HepG2 (cell line): Measurements from ENCODE around the gene SYNE3. TPM values are rescaled to one million over a fixed set of nuclear protein-coding genes. Genes with fewer than 3 reads are reported as not detected.

ENCODE experiments used
- ATAC-seq: fragments of 200-7000 bp; cut with Tn5 transposase; 3 replicates; pipeline ENCODE4 v1.9.1; 2020; ENCODE audit warnings: mild to moderate bottlenecking, moderate library complexity
- BruUV-seq: library from RNA; stranded (reverse); fragments of 400-500 nt; replicated peaks from 2 replicates; lab custom pipeline; 2021; lab: Mats Ljungman, UMichigan
- CTCF ChIA-PET: fragments of 300-600 bp; formaldehyde crosslinking; extraction: SDS; loops from one replicate; lab custom pipeline; 2021; ENCODE audit warnings: low total read pairs, inconsistent platforms, low intra/inter-chr PET ratio; lab: Yijun Ruan, JAX
- POLR2A ChIA-PET: fragments of 350-600 bp; sonication (Branson Sonifier 250); formaldehyde crosslinking; loops from one replicate; lab custom pipeline; 2020; ENCODE audit warnings: antibody characterized with exemption, inconsistent platforms; lab: Yijun Ruan, JAX
- DNase-seq: peaks from one replicate; pipeline ENCODE4 v3.0.0-alpha.2; 2015; ENCODE audit warnings: low spot score
- FAIRE-seq: peaks from 3 replicates; lab custom pipeline; 2011; peaks lifted over from hg19 to GRCh38; lab: Jason Lieb, UNC
- H2AFZ ChIP-seq: one replicate; pipeline ENCODE4 v1.6.1; 2011; ENCODE audit warnings: low read length, inconsistent platforms
- H3K27ac ChIP-seq: fragments of 300-600 bp; 3 replicates; pipeline ENCODE4 v1.8.0; 2011; ENCODE audit warnings: mixed run types, mild to moderate bottlenecking, mixed read lengths, low read length, inconsistent platforms; ENCODE audit not compliant: insufficient read depth; ENCODE audit errors: extremely low read length
- H3K27me3 ChIP-seq, 2 experiments: fragments of 200-600 bp in 1 of 2; 2 replicates in 1 of 2; 3 replicates in 1 of 2; pipeline versions ENCODE4 v1.6.0 to v1.8.0; 2011; ENCODE audit warnings: low read length in 2 of 2, mild to moderate bottlenecking in 2 of 2, moderate library complexity in 2 of 2, inconsistent platforms in 1 of 2; ENCODE audit not compliant: insufficient read depth in 2 of 2, control insufficient read depth in 1 of 2
- H3K36me3 ChIP-seq, 2 experiments: fragments of 200-600 bp in 1 of 2; replicated peaks in 1 of 2; 2 replicates in 1 of 2; 3 replicates in 1 of 2; pipeline versions ENCODE4 v1.5.1 to v1.8.0; 2011; ENCODE audit warnings: low read length in 2 of 2, inconsistent platforms in 1 of 2; ENCODE audit not compliant: insufficient read depth in 2 of 2, control insufficient read depth in 1 of 2
- H3K4me1 ChIP-seq: 2 replicates; pipeline ENCODE4 v1.5.1; 2012; ENCODE audit warnings: low read length, inconsistent platforms; ENCODE audit not compliant: insufficient read depth
- H3K4me2 ChIP-seq: 2 replicates; pipeline ENCODE4 v1.6.0; 2011; ENCODE audit warnings: low read depth, low read length, inconsistent platforms
- H3K4me3 ChIP-seq, 3 experiments: fragments of 200-600 bp in 1 of 3; sonication (generic), shearing (Covaris generic) in 1 of 3; replicated peaks in 1 of 3; 2 replicates each; pipeline ENCODE4 v1.5.1; 2011 to 2016; ENCODE audit warnings: low read length in 3 of 3, inconsistent platforms in 2 of 3, low read depth in 2 of 3, mild to moderate bottlenecking in 2 of 3, control low read depth in 1 of 3, mixed read lengths in 1 of 3; ENCODE audit not compliant: insufficient read depth in 1 of 3
- H3K79me2 ChIP-seq: one replicate; pipeline ENCODE4 v1.6.1; 2011; ENCODE audit warnings: low read length, inconsistent platforms; ENCODE audit not compliant: insufficient read depth
- H3K9ac ChIP-seq: 2 replicates; pipeline ENCODE4 v1.6.0; 2011; ENCODE audit warnings: mild to moderate bottlenecking, low read depth, low read length, inconsistent platforms; ENCODE audit not compliant: insufficient read depth
- H3K9me3 ChIP-seq: 2 replicates; pipeline ENCODE4 v1.5.1; 2012; ENCODE audit warnings: mild to moderate bottlenecking, low read length
- H4K20me1 ChIP-seq: 2 replicates; pipeline ENCODE4 v1.6.0; 2011; ENCODE audit warnings: inconsistent platforms, mild to moderate bottlenecking, low read length, moderate library complexity; ENCODE audit not compliant: insufficient read depth
- BCLAF1 ChIP-seq: fragments of 450-650 bp; IDR thresholded peaks from 2 replicates; pipeline ENCODE4 v1.6.1; 2017; ENCODE audit warnings: mild to moderate bottlenecking
- IRF9 ChIP-seq: sonication (generic); formaldehyde crosslinking; IDR thresholded peaks from 2 replicates; pipeline ENCODE4 v1.8.0; 2022; ENCODE audit warnings: missing genetic modification reagents, mild to moderate bottlenecking, borderline replicate concordance
- ZNF101 ChIP-seq: sonication (generic); formaldehyde crosslinking; IDR thresholded peaks from 2 replicates; pipeline ENCODE4 v1.4.0; 2020; ENCODE audit warnings: mild to moderate bottlenecking, low read depth, missing genetic modification reagents, borderline replicate concordance
- ZNF121 ChIP-seq: sonication (generic); formaldehyde crosslinking; IDR thresholded peaks from 2 replicates; pipeline ENCODE4 v1.5.0; 2020; ENCODE audit warnings: mild to moderate bottlenecking, missing genetic modification reagents
- ZNF124 ChIP-seq: sonication (generic); formaldehyde crosslinking; IDR thresholded peaks from 2 replicates; pipeline ENCODE4 v1.4.0; 2020; ENCODE audit warnings: missing genetic modification reagents
- ZNF530 ChIP-seq: sonication (generic); formaldehyde crosslinking; IDR thresholded peaks from 2 replicates; pipeline ENCODE4 v1.5.0; 2020; ENCODE audit warnings: low read depth, mild to moderate bottlenecking, missing genetic modification reagents
- WGBS: methylation state at CpG from one replicate; pipeline ENCODE4 v1.1.6; 2017; ENCODE audit warnings: low lambda C conversion rate; 5-methylcytosine and 5-hydroxymethylcytosine counted together
- in situ Hi-C: cut with HindIII; loops from 2 replicates; pipeline ENCODE4 v1.10.0; 2017; ENCODE audit warnings: low pct_unique_long_range_greater_than_20kb; ENCODE audit not compliant: extremely low pct_ligation_motif_present
- intact Hi-C: fragments of 100-400 bp; cut with micrococcal nuclease; formaldehyde crosslinking; loops from one replicate; pipeline ENCODE4 v1.10.0; 2022; ENCODE audit not compliant: unreplicated experiment
- polyA plus RNA-seq, 8 experiments: library from polyadenylated mRNA; depleted of rRNA in 3 of 8; stranded (reverse) in 7 of 8; unstranded in 1 of 8; fragments of >200 nt; fragmentation: Illumina TruSeq in 4 of 8; extraction: Trizol in 4 of 8; gene quantifications; 2 replicates each; pipeline versions ENCODE4 v1.2.1 to v1.2.3, GENCODE V29; 2011 to 2016; ENCODE audit warnings: low read depth in 4 of 8, missing spikeins in 1 of 8, mixed read lengths in 1 of 8; ENCODE audit not compliant: insufficient read depth in 1 of 8
- total RNA-seq, 5 experiments: library from RNA; depleted of rRNA; stranded (reverse); fragments of >200 nt; fragmentation: Illumina TruSeq; extraction: Trizol; gene quantifications; 2 replicates each; pipeline ENCODE4 v1.2.3, GENCODE V29; 2016; ENCODE audit warnings: low read depth in 1 of 5

Gene SYNE3
- total and polyA plus RNA-seq, 2 of the 13 experiments (the other 11 are each of a cell fraction or from before 2014, with no cell fraction given), result 7.8 to 8.0 TPM

- no peak for TF ChIP-seq IRF9 (CRISPR knock-in tag)
- TF ChIP-seq ZNF124 (CRISPR knock-in tag), result no peak
- no peak for TF ChIP-seq BCLAF1
- TF ChIP-seq ZNF530 (CRISPR knock-in tag), result no peak
- TF ChIP-seq, all 625 proteins: peak for 0
Measured at GRCh38 chr14:95557832-95558231, 41.4 kb upstream of the SYNE3 start (continued).

- BruUV-seq, result no TSS peak
- Histone ChIP-seq H3K36me3 (no peaks in the 10 kb centered on the region), H3K9ac (no peak overlapping the region), H4K20me1 (no peaks in the 10 kb centered on the region), H2AFZ (no peak overlapping the region), H3K27ac (no peak overlapping the region), H3K9me3 (no peaks in the 10 kb centered on the region), H3K4me1 (peaks cover 23% of the 10 kb centered on the region), H3K4me2 (no peak overlapping the region), H3K79me2 (no peaks in the 10 kb centered on the region), H3K4me3 (no peak overlapping the region), H3K27me3 (no peaks in the 10 kb centered on the region)
- intact Hi-C loops (no loop called here), in situ Hi-C loops (no loop called here)
- ChIA-PET CTCF (no interaction called here), POLR2A (interaction anchor here (1.6 kb wide), 1 partner anchor 10 kb away, joined by 4 read pairs; no protein-coding TSS in a partner anchor)
- ATAC-seq, result no peak
- no peak for TF ChIP-seq ZNF101 (CRISPR knock-in tag)
- TF ChIP-seq ZNF121 (CRISPR knock-in tag), result peak; percentile 48; the same call in 1 of the 2 replicates
- no peak for FAIRE-seq
- DNase-seq, result no peak
- WGBS, result 96% methylated on average over 11 of the region's 11 CpGs
Measured at GRCh38 chr14:95557291-95557690, 40.8 kb upstream of the SYNE3 start.
